ENCODE measurements around the gene FCRL5.

The FCRL5 gene

GRCh38 chr1:157496121-157496526, 56.2 kb downstream of the FCRL5 start:
- H4K8ac ChIP-seq (ENCODE audit: low read length): no peak overlapping the region
- no peak overlapping the region for H3K27ac ChIP-seq (ENCODE audit: low read length, poor library complexity, severe bottlenecking)
- H2BK5ac ChIP-seq (ENCODE audit: low read depth, low read length, poor library complexity, severe bottlenecking): no peak overlapping the region
- H2AK5ac ChIP-seq (ENCODE audit: low read length, severe bottlenecking): no peak overlapping the region
- no peak overlapping the region for H2BK12ac ChIP-seq (ENCODE audit: low read length in 2 of 2)
- WGBS: 1% methylated on average over 4 of the region's 5 CpGs
- DNase-seq: peak; percentile 56
- H3K9me3 ChIP-seq (ENCODE audit: control insufficient read depth, low read length): no peaks in the 10 kb centered on the region
- H3K23ac ChIP-seq (ENCODE audit: low read length in 2 of 2): no peak overlapping the region
- H3K4me1 ChIP-seq (ENCODE audit: control insufficient read depth, insufficient read depth, low read depth, low read length): no peaks in the 10 kb centered on the region
- no peak overlapping the region for H4K91ac ChIP-seq (ENCODE audit: low read length)
- H2AFZ ChIP-seq (ENCODE audit: low read depth, low read length): no peak overlapping the region
- no peaks in the 10 kb centered on the region for H3K79me1 ChIP-seq (replicated peaks; ENCODE audit: low read length, poor library complexity, severe bottlenecking)
- no peak overlapping the region for H3K4me2 ChIP-seq (ENCODE audit: low read length, poor library complexity, severe bottlenecking)
- H2BK120ac ChIP-seq (ENCODE audit: low read depth, low read length): no peak overlapping the region
- H3K9ac ChIP-seq (ENCODE audit: low read length): no peak overlapping the region
- H3K4me3 ChIP-seq (ENCODE audit: insufficient read depth in 1 of 2, low read depth in 1 of 2, low read length in 2 of 2): no peak overlapping the region
- H3K4ac ChIP-seq (ENCODE audit: low read depth in 1 of 2, low read length in 2 of 2): no peak overlapping the region
- H3K18ac ChIP-seq (ENCODE audit: low read depth in 1 of 2, low read length in 2 of 2): no peak overlapping the region
- no peak overlapping the region for H3K14ac ChIP-seq (ENCODE audit: low read length in 2 of 2)
- H2BK15ac ChIP-seq (ENCODE audit: low read depth, poor library complexity, severe bottlenecking): no peak overlapping the region
- H3K27me3 ChIP-seq (ENCODE audit: control insufficient read depth in 1 of 2, insufficient read depth in 1 of 2, low read length in 2 of 2): peaks cover 26 to 56% of the 10 kb centered on the region in 2 experiments
- no peaks in the 10 kb centered on the region for H3K36me3 ChIP-seq (ENCODE audit: control insufficient read depth in 1 of 2, insufficient read depth in 2 of 2, low read depth in 1 of 2, low read length in 2 of 2)

- no peak overlapping the region for H3K27ac ChIP-seq (ENCODE audit: low read length, poor library complexity, severe bottlenecking)
- H2BK15ac ChIP-seq (ENCODE audit: low read depth, poor library complexity, severe bottlenecking): no peak overlapping the region
- no peaks in the 10 kb centered on the region for H3K79me1 ChIP-seq (replicated peaks; ENCODE audit: low read length, poor library complexity, severe bottlenecking)
- H2BK12ac ChIP-seq (ENCODE audit: low read length in 2 of 2): no peak overlapping the region
- no peaks in the 10 kb centered on the region for H3K36me3 ChIP-seq (ENCODE audit: control insufficient read depth in 1 of 2, insufficient read depth in 2 of 2, low read depth in 1 of 2, low read length in 2 of 2)
- H3K9ac ChIP-seq (ENCODE audit: low read length): no peak overlapping the region
- no peak overlapping the region for H4K8ac ChIP-seq (ENCODE audit: low read length)
- WGBS: 71% methylated on average over 3 of the region's 3 CpGs
- no peak overlapping the region for H2AFZ ChIP-seq (ENCODE audit: low read depth, low read length)
- H3K27me3 ChIP-seq (ENCODE audit: control insufficient read depth in 1 of 2, insufficient read depth in 1 of 2, low read length in 2 of 2): peaks cover 26 to 56% of the 10 kb centered on the region in 2 experiments
- H3K4me1 ChIP-seq (ENCODE audit: control insufficient read depth, insufficient read depth, low read depth, low read length): peaks cover 1% of the 10 kb centered on the region
- H3K4me3 ChIP-seq (ENCODE audit: insufficient read depth in 1 of 2, low read depth in 1 of 2, low read length in 2 of 2): no peak overlapping the region
- no peak overlapping the region for H3K4ac ChIP-seq (ENCODE audit: low read depth in 1 of 2, low read length in 2 of 2)
- H2BK5ac ChIP-seq (ENCODE audit: low read depth, low read length, poor library complexity, severe bottlenecking): no peak overlapping the region
- H2BK120ac ChIP-seq (ENCODE audit: low read depth, low read length): no peak overlapping the region
- H2AK5ac ChIP-seq (ENCODE audit: low read length, severe bottlenecking): no peak overlapping the region
- DNase-seq: no peak
- H3K23ac ChIP-seq (ENCODE audit: low read length in 2 of 2): no peak overlapping the region
- no peaks in the 10 kb centered on the region for H3K9me3 ChIP-seq (ENCODE audit: control insufficient read depth, low read length)
- no peak overlapping the region for H3K14ac ChIP-seq (ENCODE audit: low read length in 2 of 2)
- no peak overlapping the region for H3K4me2 ChIP-seq (ENCODE audit: low read length, poor library complexity, severe bottlenecking)
- no peak overlapping the region for H3K18ac ChIP-seq (ENCODE audit: low read depth in 1 of 2, low read length in 2 of 2)
- no peak overlapping the region for H4K91ac ChIP-seq (ENCODE audit: low read length)
Measured at GRCh38 chr1:157495285-157495684, 57.0 kb downstream of the FCRL5 start.

- Histone ChIP-seq H3K4me1 (ENCODE audit: control insufficient read depth, insufficient read depth, low read depth, low read length) (peaks cover 1% of the 10 kb centered on the region), H3K4me3 (ENCODE audit: insufficient read depth in 1 of 2, low read depth in 1 of 2, low read length in 2 of 2) (no peak overlapping the region), H4K8ac (ENCODE audit: low read length) (no peak overlapping the region), H3K36me3 (ENCODE audit: control insufficient read depth in 1 of 2, insufficient read depth in 2 of 2, low read depth in 1 of 2, low read length in 2 of 2) (no peaks in the 10 kb centered on the region), H2BK12ac (ENCODE audit: low read length in 2 of 2) (no peak overlapping the region), H2BK15ac (ENCODE audit: low read depth, poor library complexity, severe bottlenecking) (no peak overlapping the region), H3K9me3 (ENCODE audit: control insufficient read depth, low read length) (no peaks in the 10 kb centered on the region), H2BK120ac (ENCODE audit: low read depth, low read length) (no peak overlapping the region), H3K9ac (ENCODE audit: low read length) (no peak overlapping the region), H3K79me1 (replicated peaks; ENCODE audit: low read length, poor library complexity, severe bottlenecking) (no peaks in the 10 kb centered on the region), H2BK5ac (ENCODE audit: low read depth, low read length, poor library complexity, severe bottlenecking) (no peak overlapping the region), H2AFZ (ENCODE audit: low read depth, low read length) (no peak overlapping the region), H3K4ac (ENCODE audit: low read depth in 1 of 2, low read length in 2 of 2) (no peak overlapping the region), H3K27ac (ENCODE audit: low read length, poor library complexity, severe bottlenecking) (no peak overlapping the region), H3K4me2 (ENCODE audit: low read length, poor library complexity, severe bottlenecking) (no peak overlapping the region), H3K14ac (ENCODE audit: low read length in 2 of 2) (no peak overlapping the region), H4K91ac (ENCODE audit: low read length) (no peak overlapping the region), H3K18ac (ENCODE audit: low read depth in 1 of 2, low read length in 2 of 2) (no peak overlapping the region), H3K23ac (ENCODE audit: low read length in 2 of 2) (no peak overlapping the region), H2AK5ac (ENCODE audit: low read length, severe bottlenecking) (no peak overlapping the region), H3K27me3 (ENCODE audit: control insufficient read depth in 1 of 2, insufficient read depth in 1 of 2, low read length in 2 of 2) (peaks cover 21 to 50% of the 10 kb centered on the region in 2 experiments)
- DNase-seq: no peak
- 97% methylated on average over 3 of the region's 4 CpGs for WGBS
Measured at GRCh38 chr1:157494093-157494492, 58.2 kb downstream of the FCRL5 start.

- H3K4me2 ChIP-seq (ENCODE audit: low read length, poor library complexity, severe bottlenecking): peak overlapping the region; percentile 4
- H3K79me1 ChIP-seq (replicated peaks; ENCODE audit: low read length, poor library complexity, severe bottlenecking): no peaks in the 10 kb centered on the region
- no peak overlapping the region for H3K23ac ChIP-seq (ENCODE audit: low read length in 2 of 2)
- no peaks in the 10 kb centered on the region for H3K36me3 ChIP-seq (ENCODE audit: control insufficient read depth in 1 of 2, insufficient read depth in 2 of 2, low read depth in 1 of 2, low read length in 2 of 2)
- H3K9me3 ChIP-seq (ENCODE audit: control insufficient read depth, low read length): no peaks in the 10 kb centered on the region
- H3K27me3 ChIP-seq (ENCODE audit: control insufficient read depth in 1 of 2, insufficient read depth in 1 of 2, low read length in 2 of 2): peaks cover 5 to 29% of the 10 kb centered on the region in 2 experiments
- no peak overlapping the region for H3K18ac ChIP-seq (ENCODE audit: low read depth in 1 of 2, low read length in 2 of 2)
- peak overlapping the region in 1 of 2 experiments; percentile 65 for H3K14ac ChIP-seq (ENCODE audit: low read length in 2 of 2)
- H2BK120ac ChIP-seq (ENCODE audit: low read depth, low read length): no peak overlapping the region
- H2BK5ac ChIP-seq (ENCODE audit: low read depth, low read length, poor library complexity, severe bottlenecking): no peak overlapping the region
- no peak overlapping the region for H3K27ac ChIP-seq (ENCODE audit: low read length, poor library complexity, severe bottlenecking)
- H3K4me3 ChIP-seq (ENCODE audit: insufficient read depth in 1 of 2, low read depth in 1 of 2, low read length in 2 of 2): no peak overlapping the region
- peak; percentile 63 for DNase-seq
- H2BK12ac ChIP-seq (ENCODE audit: low read length in 2 of 2): no peak overlapping the region
- H3K4ac ChIP-seq (ENCODE audit: low read depth in 1 of 2, low read length in 2 of 2): no peak overlapping the region
- H2AFZ ChIP-seq (ENCODE audit: low read depth, low read length): peak overlapping the region; percentile 81
- H2AK5ac ChIP-seq (ENCODE audit: low read length, severe bottlenecking): no peak overlapping the region
- H4K91ac ChIP-seq (ENCODE audit: low read length): no peak overlapping the region
- no peak overlapping the region for H3K9ac ChIP-seq (ENCODE audit: low read length)
- H4K8ac ChIP-seq (ENCODE audit: low read length): no peak overlapping the region
- peaks cover 1% of the 10 kb centered on the region for H3K4me1 ChIP-seq (ENCODE audit: control insufficient read depth, insufficient read depth, low read depth, low read length)
- 47% methylated on average over 10 of the region's 14 CpGs for WGBS
- no peak overlapping the region for H2BK15ac ChIP-seq (ENCODE audit: low read depth, poor library complexity, severe bottlenecking)
Measured at GRCh38 chr1:157490467-157491165, 61.7 kb downstream of the FCRL5 start.

Data from mesenchymal stem cell (in vitro differentiated cells and primary cell).